Tibial nerve (tissue), 4 donors: ENCODE results near the gene SAV1. TPM values are rescaled to one million over a fixed set of nuclear protein-coding genes. Genes with fewer than 3 reads are reported as not detected.

Source experiments
- DNase-seq, 2 donors: peaks; one replicate each; pipeline ENCODE4 v3.0.0-alpha.2; 2019; ENCODE audit warnings: low spot score in 2 of 2
- H3K27ac ChIP-seq, 4 donors: fragments of 200-600 bp; sonication (generic) in 3 of 4; one replicate each; pipeline ENCODE4 v1.5.1; 2017 to 2019; ENCODE audit warnings: mild to moderate bottlenecking in 1 of 4
- H3K27me3 ChIP-seq, 2 donors: fragments of 200-600 bp; sonication (generic) in 1 of 2; one replicate each; pipeline versions ENCODE4 v1.5.1 to v1.6.0; 2017 to 2019
- H3K36me3 ChIP-seq, 3 donors: fragments of 200-600 bp; sonication (generic); one replicate each; pipeline ENCODE4 v1.5.1; 2018 to 2019
- H3K4me1 ChIP-seq, 4 donors: fragments of 200-600 bp; sonication (generic) in 3 of 4; one replicate each; pipeline ENCODE4 v1.5.1; 2017 to 2019
- H3K4me3 ChIP-seq, 4 donors: fragments of 200-600 bp; sonication (generic) in 3 of 4; one replicate each; pipeline ENCODE4 v1.5.1; 2017 to 2019; ENCODE audit warnings: mild to moderate bottlenecking in 1 of 4, moderate library complexity in 1 of 4
- H3K9me3 ChIP-seq, 4 donors: fragments of 200-600 bp; sonication (generic) in 3 of 4; one replicate each; pipeline ENCODE4 v1.5.1; 2017 to 2019
- EP300 ChIP-seq, 2 donors: sonication (generic); formaldehyde crosslinking; IDR thresholded peaks; one replicate each; pipeline ENCODE4 v1.6.1; 2017; ENCODE audit warnings: antibody characterized with exemption in 2 of 2, mild to moderate bottlenecking in 1 of 2
- POLR2A ChIP-seq, 2 donors: fragments of 450-650 bp; IDR thresholded peaks; one replicate each; pipeline ENCODE4 v1.6.1; 2017; ENCODE audit warnings: antibody characterized with exemption in 2 of 2, mild to moderate bottlenecking in 2 of 2, moderate library complexity in 2 of 2
- WGBS, 2 donors: methylation state at CpG; one replicate each; pipeline ENCODE4 v1.1.5; 2018; 5-methylcytosine and 5-hydroxymethylcytosine counted together
- total RNA-seq, 4 donors: library from RNA; depleted of rRNA; stranded (reverse); fragments of >200 nt; gene quantifications; one replicate each; pipeline ENCODE4 v1.1.0, GENCODE V29; 2016
- TF ChIP-seq, protein P1 (sequence below), 5 experiments: fragments of 200-600 bp in 3 of 5; fragments of 450-650 bp in 2 of 5; sonication (generic) in 3 of 5; IDR thresholded peaks; one replicate each; pipeline ENCODE4 v1.5.1; 2016 to 2019; ENCODE audit warnings: antibody characterized with exemption in 5 of 5, mild to moderate bottlenecking in 3 of 5, moderate library complexity in 2 of 5

The SAV1 gene
- total RNA-seq, 4 donors from 2014 or later: 35.1 to 62.3 (median 47.4) TPM

DNA sequence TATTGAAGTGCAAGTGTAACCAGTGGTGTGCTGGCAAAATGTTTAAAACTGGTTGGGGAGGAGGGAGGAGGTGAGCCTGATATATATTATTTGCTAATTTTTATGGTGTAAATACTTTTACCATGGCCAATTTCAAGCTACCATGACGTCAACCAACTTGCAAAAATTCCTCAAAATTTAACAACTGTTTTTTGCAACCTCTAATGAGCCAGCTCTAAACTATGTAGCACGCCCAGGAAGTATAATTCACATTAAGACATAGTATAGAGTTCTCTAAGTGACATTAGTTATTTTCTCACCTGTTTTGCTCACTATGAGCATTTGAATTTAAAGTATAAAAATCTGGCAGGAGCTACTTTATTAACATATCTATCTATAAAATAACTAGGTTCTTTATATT, 66.7 kb downstream of the SAV1 start:
- H3K27ac ChIP-seq: no peak overlapping the region
- H3K36me3 ChIP-seq: peaks cover 0 to 18% (median 0%) of the 10 kb centered on the region in 3 donors
- 92 to 94% methylated on average over 2 of the region's 2 CpGs for WGBS, 2 donors
- TF ChIP-seq, protein P1, sequence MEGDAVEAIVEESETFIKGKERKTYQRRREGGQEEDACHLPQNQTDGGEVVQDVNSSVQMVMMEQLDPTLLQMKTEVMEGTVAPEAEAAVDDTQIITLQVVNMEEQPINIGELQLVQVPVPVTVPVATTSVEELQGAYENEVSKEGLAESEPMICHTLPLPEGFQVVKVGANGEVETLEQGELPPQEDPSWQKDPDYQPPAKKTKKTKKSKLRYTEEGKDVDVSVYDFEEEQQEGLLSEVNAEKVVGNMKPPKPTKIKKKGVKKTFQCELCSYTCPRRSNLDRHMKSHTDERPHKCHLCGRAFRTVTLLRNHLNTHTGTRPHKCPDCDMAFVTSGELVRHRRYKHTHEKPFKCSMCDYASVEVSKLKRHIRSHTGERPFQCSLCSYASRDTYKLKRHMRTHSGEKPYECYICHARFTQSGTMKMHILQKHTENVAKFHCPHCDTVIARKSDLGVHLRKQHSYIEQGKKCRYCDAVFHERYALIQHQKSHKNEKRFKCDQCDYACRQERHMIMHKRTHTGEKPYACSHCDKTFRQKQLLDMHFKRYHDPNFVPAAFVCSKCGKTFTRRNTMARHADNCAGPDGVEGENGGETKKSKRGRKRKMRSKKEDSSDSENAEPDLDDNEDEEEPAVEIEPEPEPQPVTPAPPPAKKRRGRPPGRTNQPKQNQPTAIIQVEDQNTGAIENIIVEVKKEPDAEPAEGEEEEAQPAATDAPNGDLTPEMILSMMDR (IDR thresholded peaks at IDR 0.05): no peak
- TF ChIP-seq EP300 (IDR thresholded peaks at IDR 0.05) (no peak), POLR2A (IDR thresholded peaks at IDR 0.05) (no peak)
- no peaks in the 10 kb centered on the region for H3K27me3 ChIP-seq
- peaks cover 0 to 22% (median 0%) of the 10 kb centered on the region in 4 donors for H3K4me1 ChIP-seq
- H3K9me3 ChIP-seq: no peaks in the 10 kb centered on the region
- H3K4me3 ChIP-seq: no peak overlapping the region
- DNase-seq: no peak

DNA sequence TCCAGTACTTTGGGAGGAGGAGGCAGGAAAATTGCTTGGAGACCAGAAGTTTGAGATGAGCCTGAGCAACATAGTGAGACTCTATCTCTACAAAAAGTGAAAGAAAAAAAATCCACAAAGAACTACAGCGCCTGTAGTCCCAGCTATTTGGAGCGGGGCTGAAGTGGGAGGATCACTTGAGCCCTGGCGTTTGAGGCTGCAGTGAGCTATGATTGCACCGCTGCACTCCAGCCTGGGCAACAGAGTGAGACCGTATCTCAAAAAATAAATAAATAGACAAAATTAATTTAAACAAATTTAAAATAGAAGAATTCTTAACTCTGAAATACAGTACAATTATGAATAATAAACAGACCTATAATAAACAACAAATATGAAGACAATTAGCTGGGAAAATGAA, 67.3 kb downstream of the SAV1 start:
- DNase-seq: no peak
- TF ChIP-seq POLR2A (IDR thresholded peaks at IDR 0.05) (no peak), EP300 (IDR thresholded peaks at IDR 0.05) (no peak)
- TF ChIP-seq, protein P1 (IDR thresholded peaks at IDR 0.05): no peak
- Histone ChIP-seq H3K36me3 (peaks cover 0 to 24% (median 0%) of the 10 kb centered on the region in 3 donors), H3K27ac (no peak overlapping the region), H3K27me3 (no peaks in the 10 kb centered on the region), H3K4me1 (peaks cover 0 to 17% (median 0%) of the 10 kb centered on the region in 4 donors), H3K4me3 (no peak overlapping the region), H3K9me3 (no peaks in the 10 kb centered on the region)
- WGBS, 2 donors: 74 to 87% methylated on average over 5 of the region's 5 CpGs

DNA sequence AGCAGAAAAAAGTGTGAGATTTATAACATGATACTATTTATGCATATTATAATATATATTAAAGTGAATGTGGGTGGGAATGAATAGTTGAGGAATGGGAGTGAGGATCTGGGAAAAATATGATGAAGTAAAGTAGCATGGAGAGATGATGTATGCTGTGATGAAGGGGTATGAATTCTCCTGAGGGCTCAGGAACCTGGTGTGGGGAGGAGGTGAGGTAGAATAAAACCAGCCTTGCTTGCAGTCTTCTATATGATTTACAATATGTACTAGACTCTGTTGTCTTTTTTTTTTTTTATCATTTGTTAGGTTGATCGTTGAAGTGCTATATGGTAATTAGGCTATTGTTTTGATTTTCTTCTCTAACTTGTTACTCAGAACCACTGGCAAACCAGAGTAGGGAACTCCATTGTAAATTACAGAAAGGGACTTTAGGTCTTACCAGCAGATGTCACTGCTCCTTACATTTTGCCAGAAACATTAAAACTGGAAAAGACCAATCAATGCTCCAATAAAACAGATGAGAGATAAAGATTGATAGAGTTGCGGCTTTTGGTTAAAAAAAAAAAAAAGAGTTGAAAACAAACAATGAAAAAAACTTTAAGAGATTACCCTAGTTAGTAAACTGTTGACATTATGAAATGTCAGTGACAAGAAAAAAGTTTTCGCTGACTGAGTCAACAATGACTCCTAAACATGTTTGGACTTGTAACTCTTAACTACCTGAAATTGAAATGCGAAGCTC, 68.2 kb downstream of the SAV1 start:
- H3K27ac ChIP-seq: no peak overlapping the region
- WGBS, 2 donors: 44 to 49% methylated on average over 4 of the region's 4 CpGs
- TF ChIP-seq EP300 (IDR thresholded peaks at IDR 0.05) (no peak), POLR2A (IDR thresholded peaks at IDR 0.05) (no peak)
- TF ChIP-seq, protein P1 (IDR thresholded peaks at IDR 0.05): peak; percentile 42 to 65 (median 49)
- no peak overlapping the region for H3K4me3 ChIP-seq
- no peak for DNase-seq
- H3K9me3 ChIP-seq: no peaks in the 10 kb centered on the region
- H3K4me1 ChIP-seq: peaks cover 0 to 10% (median 0%) of the 10 kb centered on the region in 4 donors
- no peaks in the 10 kb centered on the region for H3K27me3 ChIP-seq
- H3K36me3 ChIP-seq: peaks cover 0 to 24% (median 0%) of the 10 kb centered on the region in 3 donors

DNA sequence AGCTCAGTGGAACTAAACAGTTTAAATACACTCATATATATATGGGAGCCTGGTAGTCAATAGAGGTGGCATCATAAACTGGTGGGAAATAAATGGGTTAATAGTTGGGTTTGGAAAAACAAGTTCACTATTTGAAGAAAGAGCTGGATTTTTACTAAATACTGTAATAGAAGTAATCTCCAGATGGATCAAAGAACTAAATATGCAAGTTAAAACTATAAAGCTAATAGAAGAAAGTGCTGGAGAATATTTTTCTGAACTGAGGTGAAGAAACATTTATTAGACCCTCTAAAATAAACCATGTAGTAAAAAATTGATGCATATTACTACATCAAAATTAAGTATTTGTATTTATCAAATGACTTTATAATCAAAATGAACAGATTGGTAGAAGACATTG, 69.3 kb downstream of the SAV1 start:
- Histone ChIP-seq H3K36me3 (peaks cover 0 to 31% (median 0%) of the 10 kb centered on the region in 3 donors), H3K27me3 (no peaks in the 10 kb centered on the region), H3K4me3 (no peak overlapping the region), H3K9me3 (no peaks in the 10 kb centered on the region), H3K4me1 (peaks cover 0 to 10% (median 0%) of the 10 kb centered on the region in 4 donors), H3K27ac (no peak overlapping the region)
- DNase-seq: no peak
- TF ChIP-seq EP300 (IDR thresholded peaks at IDR 0.05) (no peak), POLR2A (IDR thresholded peaks at IDR 0.05) (no peak)
- TF ChIP-seq, protein P1 (IDR thresholded peaks at IDR 0.05): no peak

DNA sequence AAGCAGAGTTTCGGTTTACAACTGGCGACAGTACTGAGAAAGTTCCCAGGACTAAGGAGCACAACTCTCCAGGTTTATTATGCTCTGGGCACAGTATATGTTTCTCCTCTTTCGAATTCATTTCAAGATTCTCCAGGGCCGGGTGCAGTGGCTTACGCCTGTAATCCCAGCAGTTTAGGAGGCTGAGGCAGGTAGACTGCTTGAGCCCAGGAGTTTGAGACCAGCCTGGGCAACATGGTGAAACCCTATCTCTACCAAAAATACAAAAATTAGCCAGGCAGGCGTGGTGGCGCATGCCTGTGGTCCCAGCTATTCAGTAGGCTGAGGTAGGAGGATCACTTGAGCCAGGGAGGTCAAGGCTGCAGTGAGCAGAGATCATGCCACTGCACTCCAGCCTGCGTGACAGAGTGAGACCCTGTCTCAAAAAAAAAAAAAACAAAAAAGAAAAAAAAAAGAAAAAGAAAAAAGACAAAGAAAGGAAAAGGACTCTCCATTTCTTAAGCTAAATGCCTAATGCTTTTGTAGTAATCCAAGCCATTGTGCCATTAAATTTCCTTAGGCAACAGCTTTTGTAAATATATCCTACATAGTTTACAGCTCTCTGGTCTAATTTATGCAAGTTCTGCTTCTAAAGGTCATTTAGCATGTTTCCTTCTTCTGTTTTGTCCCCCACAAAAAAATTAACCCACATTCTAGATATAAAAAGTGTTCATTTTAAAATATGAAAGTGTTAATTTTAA, 73.4 kb downstream of the SAV1 start:
- TF ChIP-seq, protein P1 (IDR thresholded peaks at IDR 0.05): no peak
- no peak for TF ChIP-seq POLR2A (IDR thresholded peaks at IDR 0.05)
- no peak for TF ChIP-seq EP300 (IDR thresholded peaks at IDR 0.05)

More for the DNA sequence above, 73.4 kb downstream of the SAV1 start:
- no peaks in the 10 kb centered on the region for H3K9me3 ChIP-seq
- peaks cover 0 to 43% (median 0%) of the 10 kb centered on the region in 3 donors for H3K36me3 ChIP-seq
- no peak overlapping the region for H3K27ac ChIP-seq
- WGBS, 2 donors: 76 to 83% methylated on average over 8 of the region's 8 CpGs
- H3K4me3 ChIP-seq: no peak overlapping the region
- H3K27me3 ChIP-seq: no peaks in the 10 kb centered on the region
- DNase-seq: no peak
- H3K4me1 ChIP-seq: no peaks in the 10 kb centered on the region
